H1 (cell line): ENCODE data around the gene KIAA1755. TPM values are rescaled to one million over a fixed set of nuclear protein-coding genes. Genes with fewer than 3 reads are reported as not detected.

Source experiments
- CTCF ChIA-PET: fragments of 300-600 bp; sonication (Branson Sonifier 250); formaldehyde crosslinking; loops from one replicate; lab custom pipeline; 2021; ENCODE audit not compliant: partially characterized antibody; lab: Charles Lee
- POLR2A ChIA-PET: fragments of 300-600 bp; sonication (Branson Sonifier 250); formaldehyde crosslinking; loops from one replicate; lab custom pipeline; 2021; ENCODE audit warnings: inconsistent platforms; ENCODE audit not compliant: partially characterized antibody; lab: Charles Lee
- DNase-seq, 2 experiments: peaks; one replicate each; pipeline versions ENCODE4 v3.0.0 to v3.0.0-alpha.2; 2010 to 2022; ENCODE audit warnings: low spot score in 2 of 2, low read depth in 1 of 2, mixed read lengths in 1 of 2
- FAIRE-seq: peaks from 2 replicates; lab custom pipeline; 2011; peaks lifted over from hg19 to GRCh38; lab: Jason Lieb, UNC
- H2AFZ ChIP-seq: 2 replicates; pipeline ENCODE4 v1.8.1; 2012; ENCODE audit warnings: low read length, inconsistent platforms
- H2AK5ac ChIP-seq: 2 replicates; pipeline ENCODE4 v1.6.1; 2013; ENCODE audit warnings: low read depth, low read length
- H2BK120ac ChIP-seq: replicated peaks from 2 replicates; pipeline ENCODE3; 2013; ENCODE audit warnings: low read depth, low read length, inconsistent platforms
- H2BK12ac ChIP-seq: 2 replicates; pipeline ENCODE4 v1.6.1; 2013; ENCODE audit warnings: low read depth, low read length
- H2BK15ac ChIP-seq: 2 replicates; pipeline ENCODE4 v1.6.1; 2013; ENCODE audit warnings: low read length
- H2BK20ac ChIP-seq: 2 replicates; pipeline ENCODE4 v1.6.1; 2013; ENCODE audit warnings: low read length
- H2BK5ac ChIP-seq: 2 replicates; pipeline ENCODE4 v1.6.1; 2013; ENCODE audit warnings: low read depth, low read length
- H3K14ac ChIP-seq: 2 replicates; pipeline ENCODE4 v1.6.1; 2013; ENCODE audit warnings: inconsistent platforms; ENCODE audit not compliant: insufficient read length
- H3K18ac ChIP-seq: 2 replicates; pipeline ENCODE4 v1.6.1; 2013; ENCODE audit warnings: low read length; ENCODE audit errors: extremely low read depth
- H3K23ac ChIP-seq: 2 replicates; pipeline ENCODE4 v1.6.1; 2013; ENCODE audit warnings: inconsistent platforms; ENCODE audit not compliant: insufficient read length
- H3K23me2 ChIP-seq: 2 replicates; pipeline ENCODE4 v1.6.1; 2013; ENCODE audit warnings: low read depth, low read length
- H3K27ac ChIP-seq: 2 replicates; pipeline ENCODE4 v1.6.1; 2011; ENCODE audit warnings: low read depth, low read length, inconsistent platforms
- H3K27me3 ChIP-seq, 4 experiments: replicated peaks in 1 of 4; 1 replicate in 1 of 4; 2 replicates in 3 of 4; pipeline versions ENCODE4 v1.6.1 to v1.8.1; 2011 to 2013; ENCODE audit warnings: low read length in 3 of 4, mild to moderate bottlenecking in 3 of 4, inconsistent platforms in 2 of 4, mixed read lengths in 2 of 4, moderate library complexity in 1 of 4; ENCODE audit not compliant: control insufficient read depth in 3 of 4, insufficient read depth in 3 of 4; ENCODE audit errors: extremely low read depth in 1 of 4
- H3K36me3 ChIP-seq, 4 experiments: 2 replicates each; pipeline versions ENCODE4 v1.6.1 to v1.8.1; 2011 to 2013; ENCODE audit warnings: mild to moderate bottlenecking in 4 of 4, low read length in 3 of 4, moderate library complexity in 2 of 4, control low read depth in 1 of 4, inconsistent platforms in 1 of 4; ENCODE audit not compliant: insufficient read depth in 4 of 4, control insufficient read depth in 2 of 4
- H3K4ac ChIP-seq: replicated peaks from 2 replicates; pipeline ENCODE3; 2013; ENCODE audit warnings: low read length, low read depth, mixed read lengths, inconsistent platforms; ENCODE audit not compliant: insufficient read length
- H3K4me1 ChIP-seq, 4 experiments: replicated peaks in 1 of 4; 1 replicate in 1 of 4; 2 replicates in 3 of 4; pipeline versions ENCODE4 v1.6.1 to v1.8.1; 2011 to 2013; ENCODE audit warnings: low read length in 3 of 4, inconsistent platforms in 2 of 4, mixed read lengths in 1 of 4; ENCODE audit not compliant: insufficient read depth in 4 of 4, control insufficient read depth in 3 of 4
- H3K4me2 ChIP-seq, 2 experiments: 2 replicates each; pipeline versions ENCODE4 v1.6.1 to v1.8.1; 2011 to 2013; ENCODE audit warnings: low read depth in 2 of 2, low read length in 2 of 2, control low read depth in 1 of 2, inconsistent platforms in 1 of 2, mild to moderate bottlenecking in 1 of 2; ENCODE audit not compliant: insufficient read depth in 1 of 2
- H3K4me3 ChIP-seq, 4 experiments: fragments of 200-600, 300-600 bp in 1 of 4; sonication (generic), shearing (Covaris generic), sonication (Bioruptor Twin) in 1 of 4; 2 replicates each; pipeline versions ENCODE4 v1.5.1 to v1.8.1; 2011 to 2016; ENCODE audit warnings: low read length in 4 of 4, low read depth in 3 of 4, control low read depth in 2 of 4, inconsistent platforms in 2 of 4, mild to moderate bottlenecking in 2 of 4, mixed read lengths in 1 of 4, moderate library complexity in 1 of 4; ENCODE audit not compliant: insufficient read depth in 2 of 4; ENCODE audit errors: extremely low read depth in 1 of 4
- H3K56ac ChIP-seq: replicated peaks from 2 replicates; pipeline ENCODE3; 2013; ENCODE audit warnings: low read depth, mild to moderate bottlenecking, mixed read lengths, low read length, inconsistent platforms; ENCODE audit not compliant: insufficient read length
- H3K79me1 ChIP-seq: 2 replicates; pipeline ENCODE4 v1.6.1; 2013; ENCODE audit warnings: low read depth, low read length, control low read depth
- H3K79me2 ChIP-seq, 2 experiments: 2 replicates each; pipeline versions ENCODE4 v1.6.1 to v1.8.1; 2012 to 2013; ENCODE audit warnings: low read length in 2 of 2, mild to moderate bottlenecking in 2 of 2, inconsistent platforms in 1 of 2; ENCODE audit not compliant: insufficient read depth in 2 of 2, control insufficient read depth in 1 of 2
- H3K9ac ChIP-seq, 4 experiments: replicated peaks in 1 of 4; 1 replicate in 1 of 4; 2 replicates in 3 of 4; pipeline versions ENCODE4 v1.6.1 to v1.8.1; 2011 to 2013; ENCODE audit warnings: low read depth in 3 of 4, low read length in 3 of 4, control low read depth in 2 of 4, mild to moderate bottlenecking in 2 of 4, moderate library complexity in 2 of 4, inconsistent platforms in 1 of 4; ENCODE audit errors: extremely low read depth in 1 of 4
- H3K9me3 ChIP-seq, 2 experiments: 2 replicates each; pipeline versions ENCODE4 v1.6.1 to v1.8.1; 2012 to 2013; ENCODE audit warnings: mild to moderate bottlenecking in 2 of 2, moderate library complexity in 2 of 2, control low read depth in 1 of 2, inconsistent platforms in 1 of 2, low read depth in 1 of 2, low read length in 1 of 2, mixed read lengths in 1 of 2; ENCODE audit not compliant: insufficient read depth in 2 of 2
- H4K20me1 ChIP-seq, 2 experiments: replicated peaks in 1 of 2; 2 replicates each; pipeline versions ENCODE3 to v1.8.1; 2011 to 2013; ENCODE audit warnings: inconsistent platforms in 2 of 2, low read length in 2 of 2, mild to moderate bottlenecking in 1 of 2; ENCODE audit not compliant: insufficient read depth in 2 of 2, control insufficient read depth in 1 of 2
- H4K5ac ChIP-seq: 2 replicates; pipeline ENCODE4 v1.6.1; 2013; ENCODE audit warnings: low read length, low read depth, mixed read lengths, inconsistent platforms; ENCODE audit not compliant: insufficient read length
- H4K8ac ChIP-seq: 2 replicates; pipeline ENCODE4 v1.8.0; 2013; ENCODE audit warnings: mild to moderate bottlenecking, moderate library complexity, low read length, inconsistent platforms; ENCODE audit not compliant: insufficient read depth; ENCODE audit errors: extremely low read depth
- H4K91ac ChIP-seq: replicated peaks from 2 replicates; pipeline ENCODE3; 2013; ENCODE audit warnings: low read length, mixed read lengths, inconsistent platforms; ENCODE audit not compliant: insufficient read length
- CTCF ChIP-seq, 3 experiments: IDR thresholded peaks; 1 replicate in 2 of 3; 2 replicates in 1 of 3; pipeline versions ENCODE4 v1.5.1 to v1.6.1; 2011; ENCODE audit warnings: low read length in 3 of 3, mild to moderate bottlenecking in 3 of 3, inconsistent platforms in 2 of 3, low read depth in 1 of 3, moderate library complexity in 1 of 3; ENCODE audit not compliant: insufficient read depth in 1 of 3; ENCODE audit errors: control extremely low read depth in 1 of 3
- EGR1 ChIP-seq: IDR thresholded peaks from 2 replicates; pipeline ENCODE4 v1.6.1; 2011; ENCODE audit warnings: low read depth, low read length, borderline replicate concordance
- HDAC2 ChIP-seq, 2 experiments: fragments of 300-600 bp in 1 of 2; sonication (generic) in 1 of 2; IDR thresholded peaks; 2 replicates each; pipeline ENCODE4 v1.6.1; 2011 to 2012; ENCODE audit warnings: low read depth in 2 of 2, low read length in 2 of 2, mild to moderate bottlenecking in 2 of 2, moderate library complexity in 2 of 2, borderline replicate concordance in 1 of 2, inconsistent platforms in 1 of 2
- POLR2AphosphoS5 ChIP-seq: IDR thresholded peaks from 2 replicates; pipeline ENCODE4 v1.6.1; 2011; ENCODE audit warnings: low read depth, low read length
- SIN3A ChIP-seq, 2 experiments: IDR thresholded peaks in 1 of 2; conservative IDR thresholded peaks in 1 of 2; 2 replicates each; pipeline ENCODE4 v1.6.1; 2011 to 2012; ENCODE audit warnings: low read length in 2 of 2, improper control_type of control experiment in 1 of 2, low read depth in 1 of 2, mild to moderate bottlenecking in 1 of 2
- SIRT6 ChIP-seq: IDR thresholded peaks from one replicate; pipeline ENCODE4 v1.7.1; 2012; ENCODE audit warnings: low read length, inconsistent platforms
- SP2 ChIP-seq: IDR thresholded peaks from 2 replicates; pipeline ENCODE4 v1.6.1; 2012; ENCODE audit warnings: mild to moderate bottlenecking, low read length, inconsistent platforms
- SRF ChIP-seq: IDR thresholded peaks from 2 replicates; pipeline ENCODE4 v1.6.1; 2011; ENCODE audit warnings: mild to moderate bottlenecking, low read depth, low read length, moderate library complexity
- TCF12 ChIP-seq: IDR thresholded peaks from 2 replicates; pipeline ENCODE4 v1.6.1; 2011; ENCODE audit warnings: low read depth, mild to moderate bottlenecking, low read length
- WGBS, 2 experiments: shearing (Covaris generic) in 1 of 2; methylation state at CpG; one replicate each; pipeline versions ENCODE4 v1.1.6 to v1.1.7; 2013 to 2015; ENCODE audit warnings: low lambda C conversion rate in 2 of 2, mixed read lengths in 2 of 2, inconsistent platforms in 1 of 2, low coverage in 1 of 2, missing lambda C conversion rate in 1 of 2; ENCODE audit not compliant: insufficient replicate concordance in 2 of 2, insufficient coverage in 1 of 2, insufficient read length in 1 of 2; ENCODE audit errors: extremely low coverage in 1 of 2, missing lambda C conversion rate in 1 of 2; 5-methylcytosine and 5-hydroxymethylcytosine counted together
- polyA plus RNA-seq, 7 experiments: library from polyadenylated mRNA; depleted of rRNA in 3 of 7; stranded (reverse) in 5 of 7; unstranded in 2 of 7; fragments of >200 nt in 5 of 7; fragments of 200-250 nt in 2 of 7; gene quantifications; 1 replicate in 5 of 7; 2 replicates in 1 of 7; 4 replicates in 1 of 7; pipeline versions ENCODE4 v1.2.1 to v1.2.3, GENCODE V29; 2011 to 2013; ENCODE audit warnings: missing spikeins in 2 of 7, mixed read lengths in 2 of 7
- total RNA-seq: library from RNA; stranded (reverse); fragmentation: NEBNext Ultra II Directional; extraction: Animal tissue kit (Norgen Biotek cat#: 25700); gene quantifications from 2 replicates; pipeline ENCODE4 v1.2.1, GENCODE V29; 2021
- TF ChIP-seq, protein P1 (sequence below): IDR thresholded peaks from 2 replicates; pipeline ENCODE4 v1.6.1; 2012; ENCODE audit warnings: low read length, inconsistent platforms

KIAA1755 gene
- total and polyA plus RNA-seq, 2 of the 8 experiments (the other 6 are each of a cell fraction or from before 2014, with no cell fraction given) = 0.23 TPM; not detected in 1

DNA sequence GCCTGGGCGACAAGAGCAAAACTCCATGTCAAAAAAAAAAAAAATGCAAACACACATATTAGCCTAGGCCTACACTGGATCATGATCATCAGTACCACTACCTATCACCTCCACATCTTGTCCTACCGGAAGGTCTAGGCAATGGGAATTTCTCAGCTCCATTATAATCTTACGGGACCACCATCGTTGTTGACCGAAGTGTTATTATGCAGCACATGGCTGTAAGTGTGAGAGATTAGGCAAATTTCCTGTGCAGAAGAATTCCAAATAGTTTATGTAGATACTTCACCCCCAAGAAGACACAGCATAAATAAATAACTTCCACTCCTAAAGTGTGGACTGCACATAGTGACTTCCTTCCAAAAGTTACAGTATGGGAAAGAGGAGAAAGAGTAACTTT is 16.8 kb upstream of the KIAA1755 start:
- H3K27ac ChIP-seq = no peak overlapping the region
- H3K9ac ChIP-seq = no peak overlapping the region
- no peak overlapping the region for H3K14ac ChIP-seq
- H4K8ac ChIP-seq = no peak overlapping the region
- H2BK120ac ChIP-seq = no peak overlapping the region
- H3K36me3 ChIP-seq = no peaks in the 10 kb centered on the region
- H3K23ac ChIP-seq = no peak overlapping the region
- H3K4me1 ChIP-seq = no peaks in the 10 kb centered on the region; a peak in 1 of 7 replicates
- no peak overlapping the region for H2BK20ac ChIP-seq
- 92% methylated on average over 5 of the region's 5 CpGs; no CpG with 5 or more reads in 1 of the 2 experiments for WGBS, 2 experiments
- H3K18ac ChIP-seq = no peak overlapping the region
- no peaks in the 10 kb centered on the region for H3K23me2 ChIP-seq
- ChIA-PET CTCF (interaction anchor here (0.6 to 2.4 kb wide), 6 partner anchors 14 to 57 kb away, joined by 3 to 8 read pairs (median 4); no protein-coding TSS in a partner anchor), POLR2A (no interaction called here)
- H3K4me2 ChIP-seq = no peak overlapping the region
- no peak for FAIRE-seq
- H3K79me2 ChIP-seq = no peaks in the 10 kb centered on the region
- no peak overlapping the region for H2AK5ac ChIP-seq
- H3K56ac ChIP-seq = no peak overlapping the region
- no peaks in the 10 kb centered on the region for H3K27me3 ChIP-seq
- H2BK15ac ChIP-seq = no peak overlapping the region
- no peak overlapping the region for H4K5ac ChIP-seq
- H2BK5ac ChIP-seq = no peak overlapping the region
- no peak overlapping the region for H3K4ac ChIP-seq
- no peak overlapping the region for H2BK12ac ChIP-seq
- H3K4me3 ChIP-seq = no peak overlapping the region
- H3K79me1 ChIP-seq = no peaks in the 10 kb centered on the region
- no peak overlapping the region for H4K91ac ChIP-seq
- H3K9me3 ChIP-seq = peaks cover 3 to 6% of the 10 kb centered on the region in 2 experiments; a peak in 2 of 4 replicates
- no peaks in the 10 kb centered on the region for H4K20me1 ChIP-seq
- DNase-seq = no peak
- no peak overlapping the region for H2AFZ ChIP-seq
- TF ChIP-seq, protein P1, sequence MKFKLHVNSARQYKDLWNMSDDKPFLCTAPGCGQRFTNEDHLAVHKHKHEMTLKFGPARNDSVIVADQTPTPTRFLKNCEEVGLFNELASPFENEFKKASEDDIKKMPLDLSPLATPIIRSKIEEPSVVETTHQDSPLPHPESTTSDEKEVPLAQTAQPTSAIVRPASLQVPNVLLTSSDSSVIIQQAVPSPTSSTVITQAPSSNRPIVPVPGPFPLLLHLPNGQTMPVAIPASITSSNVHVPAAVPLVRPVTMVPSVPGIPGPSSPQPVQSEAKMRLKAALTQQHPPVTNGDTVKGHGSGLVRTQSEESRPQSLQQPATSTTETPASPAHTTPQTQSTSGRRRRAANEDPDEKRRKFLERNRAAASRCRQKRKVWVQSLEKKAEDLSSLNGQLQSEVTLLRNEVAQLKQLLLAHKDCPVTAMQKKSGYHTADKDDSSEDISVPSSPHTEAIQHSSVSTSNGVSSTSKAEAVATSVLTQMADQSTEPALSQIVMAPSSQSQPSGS = no peak
- TF ChIP-seq SP2 (no peak), POLR2AphosphoS5 (no peak), EGR1 (no peak), CTCF (IDR thresholded peaks at IDR 0.05; ENCODE audit: control extremely low read depth in 1 of 3, insufficient read depth in 1 of 3, low read depth in 1 of 3, low read length in 3 of 3) (no peak), HDAC2 (IDR thresholded peaks at IDR 0.05; ENCODE audit: borderline replicate concordance in 1 of 2, low read depth in 2 of 2, low read length in 2 of 2) (no peak), SRF (no peak), SIRT6 (no peak), SIN3A (conservative IDR thresholded peaks at IDR 0.05 in 1 of 2, IDR thresholded peaks at IDR 0.05 in 1 of 2; ENCODE audit: low read depth in 1 of 2, low read length in 2 of 2) (no peak), TCF12 (no peak)
